ENCODE measurements around the gene PIK3R1.

DNA sequence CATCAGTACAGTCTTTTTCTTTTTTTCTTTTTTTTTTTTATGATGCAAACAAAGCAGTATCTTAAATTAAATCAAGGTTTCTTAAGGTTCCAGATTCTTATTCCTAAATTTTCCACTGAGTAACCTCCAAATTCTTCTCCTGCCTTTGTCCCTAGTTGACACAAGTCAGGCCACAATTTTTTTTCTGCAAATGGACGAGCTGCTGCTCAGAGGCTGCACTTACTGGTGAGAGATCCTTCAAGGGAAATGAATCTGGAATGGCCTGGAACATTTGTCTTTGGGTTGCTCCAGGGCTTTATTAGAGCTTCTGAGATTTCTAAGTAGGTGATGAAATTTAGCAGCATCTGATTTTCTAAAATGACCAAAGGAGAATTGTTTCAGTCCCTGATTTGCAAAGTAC is 39.3 kb downstream of the PIK3R1 start:
- TF ChIP-seq, protein P1, sequence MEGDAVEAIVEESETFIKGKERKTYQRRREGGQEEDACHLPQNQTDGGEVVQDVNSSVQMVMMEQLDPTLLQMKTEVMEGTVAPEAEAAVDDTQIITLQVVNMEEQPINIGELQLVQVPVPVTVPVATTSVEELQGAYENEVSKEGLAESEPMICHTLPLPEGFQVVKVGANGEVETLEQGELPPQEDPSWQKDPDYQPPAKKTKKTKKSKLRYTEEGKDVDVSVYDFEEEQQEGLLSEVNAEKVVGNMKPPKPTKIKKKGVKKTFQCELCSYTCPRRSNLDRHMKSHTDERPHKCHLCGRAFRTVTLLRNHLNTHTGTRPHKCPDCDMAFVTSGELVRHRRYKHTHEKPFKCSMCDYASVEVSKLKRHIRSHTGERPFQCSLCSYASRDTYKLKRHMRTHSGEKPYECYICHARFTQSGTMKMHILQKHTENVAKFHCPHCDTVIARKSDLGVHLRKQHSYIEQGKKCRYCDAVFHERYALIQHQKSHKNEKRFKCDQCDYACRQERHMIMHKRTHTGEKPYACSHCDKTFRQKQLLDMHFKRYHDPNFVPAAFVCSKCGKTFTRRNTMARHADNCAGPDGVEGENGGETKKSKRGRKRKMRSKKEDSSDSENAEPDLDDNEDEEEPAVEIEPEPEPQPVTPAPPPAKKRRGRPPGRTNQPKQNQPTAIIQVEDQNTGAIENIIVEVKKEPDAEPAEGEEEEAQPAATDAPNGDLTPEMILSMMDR (IDR thresholded peaks at IDR 0.05): no peak
- no peak for TF ChIP-seq POLR2A (IDR thresholded peaks at IDR 0.05)

Measured in Peyer's patch (tissue), 4 donors.